RCC 7860 (cell line): ENCODE measurements around the gene CORO1A.
"Not testable (repeated sequence)": the region's sequence is repeated elsewhere in the genome, so short reads cannot be mapped to it uniquely, and the experiment has no call there.

Experiments
- DNase-seq: peaks from one replicate; pipeline ENCODE4 v3.0.0-alpha.2; 2015; ENCODE audit warnings: low spot score
- FAIRE-seq: peaks from 2 replicates; lab custom pipeline; 2012; peaks lifted over from hg19 to GRCh38; lab: Jason Lieb, UNC

Gene CORO1A

GRCh38 chr16:30199049-30199448 is 15.6 kb downstream of the CORO1A start, which contains the start of gene SULT1A3:
Gene SULT1A3 (plus strand): TSS chr16:30199255. CDS start chr16:30200729, 1,474 bp downstream.
- DNase-seq, FAIRE-seq: not testable (repeated sequence)

- FAIRE-seq: peak; percentile 58
Measured at GRCh38 chr16:30199608-30200343, 16.4 kb downstream of the CORO1A start.

GRCh38 chr16:30205541-30206236 is 22.3 kb downstream of the CORO1A start:
- not testable (repeated sequence) for DNase-seq, FAIRE-seq

More at GRCh38 chr16:30199608-30200343, 16.4 kb downstream of the CORO1A start:
- DNase-seq: not testable (repeated sequence)

- DNase-seq, FAIRE-seq: not testable (repeated sequence)
Measured at GRCh38 chr16:30206252-30206651, 22.9 kb downstream of the CORO1A start.

- not testable (repeated sequence) for DNase-seq
- FAIRE-seq: peak; percentile 74
Measured at GRCh38 chr16:30207063-30207704, 23.8 kb downstream of the CORO1A start.

- not testable (repeated sequence) for DNase-seq, FAIRE-seq
Measured at GRCh38 chr16:30209032-30209431, 25.6 kb downstream of the CORO1A start.

DNA sequence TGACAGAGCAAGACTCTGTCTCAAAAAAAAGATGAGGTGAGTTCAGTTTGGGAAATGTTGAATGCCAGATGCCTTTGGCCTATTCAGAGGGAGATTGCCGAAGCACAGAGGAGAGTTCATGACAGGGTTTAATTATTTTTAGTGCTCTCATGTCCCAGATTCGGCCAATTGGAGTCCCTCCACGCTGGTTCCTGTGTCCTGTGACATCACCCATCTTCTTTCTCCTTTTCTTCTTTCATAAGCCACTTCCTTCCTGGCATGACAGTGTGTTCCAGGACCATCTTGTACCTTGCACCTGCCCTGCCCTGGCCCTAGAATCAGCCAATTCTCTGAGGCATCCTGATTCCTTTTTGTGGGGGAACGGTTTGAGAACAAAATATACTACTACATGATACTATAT is 28.0 kb downstream of the CORO1A start:
- FAIRE-seq, DNase-seq: not testable (repeated sequence)

GRCh38 chr16:30217082-30217481 is 33.7 kb downstream of the CORO1A start:
- FAIRE-seq, DNase-seq: not testable (repeated sequence)
